ENCODE data around the gene ZNF844. TPM values are rescaled to one million over a fixed set of nuclear protein-coding genes. Genes with fewer than 3 reads are reported as not detected.

ZNF844 gene
- 1 to 10 TPM; 1.7 to 2.4 TPM for total RNA-seq

DNA sequence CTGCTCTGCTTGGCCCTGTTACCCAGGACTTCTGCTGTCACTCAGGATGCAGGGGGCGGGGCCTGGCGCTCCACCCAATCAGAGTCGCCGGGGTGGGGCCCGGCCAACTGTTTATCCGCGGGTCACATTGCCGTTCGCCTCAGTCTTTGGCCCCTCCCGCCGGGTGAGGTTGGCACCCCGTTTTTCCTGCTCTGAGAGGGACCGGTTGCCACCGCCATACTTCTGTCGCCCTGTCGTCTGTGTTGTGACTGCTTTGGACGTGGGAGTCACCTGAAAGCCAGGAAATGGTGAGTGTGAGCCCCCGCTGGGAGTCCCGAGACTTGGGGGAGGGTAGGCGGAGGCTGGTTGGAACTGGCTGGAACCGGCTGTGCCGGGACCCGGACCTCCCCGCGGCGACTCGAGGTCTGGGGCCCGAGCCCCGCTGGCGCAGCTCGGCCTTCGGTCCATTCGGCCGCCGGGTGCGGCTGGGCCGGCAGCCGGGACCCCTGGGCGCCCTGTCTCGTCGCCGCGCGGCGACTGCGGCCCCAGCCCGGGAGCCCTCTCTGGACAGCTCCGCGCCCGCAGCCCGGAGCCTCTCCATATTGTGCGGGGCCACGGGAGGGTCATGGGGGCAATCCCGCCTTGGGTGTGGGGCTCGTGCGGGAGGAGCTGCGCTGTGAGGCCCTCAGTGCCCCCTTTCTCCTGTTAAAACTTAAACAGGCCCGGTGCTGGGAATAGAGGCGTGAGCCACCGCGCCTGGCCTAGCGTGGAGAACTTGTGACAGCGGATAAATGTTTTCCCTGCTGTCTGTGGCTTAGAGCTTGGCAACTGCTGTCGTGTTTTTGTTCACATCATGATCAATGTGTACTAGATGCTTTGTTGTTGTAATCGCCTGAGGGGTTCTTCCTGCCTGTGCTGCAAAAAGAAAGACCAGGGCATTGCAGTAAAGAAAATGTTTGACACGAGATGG lies at the start of gene ZNF844:
Gene ZNF844, plus strand, starts transcription at position 142 of the 949 bp plus-strand sequence. Its CDS starts 143 bp downstream, at position 285.
- Mint-ChIP-seq H3K4me3 (peak within 1 kb of the TSS; percentile 79), H3K4me1 (ENCODE audit: low read depth) (peaks cover 3% of the 10 kb centered on the region), H3K27me3 (ENCODE audit: low read depth) (no peaks in the 10 kb centered on the region), H3K36me3 (ENCODE audit: low read depth) (peaks cover 11% of the 10 kb centered on the region), H3K9me3 (ENCODE audit: insufficient read depth) (no peaks in the 10 kb centered on the region), H3K27ac (peak within 1 kb of the TSS; percentile 82)
- CTCF ChIA-PET = interaction anchor here (1.2 kb wide), 1 partner anchor 12 kb away, joined by 4 read pairs; the partner anchor contains the start of gene ZNF878
- POLR2A ChIA-PET = no interaction called here
- ATAC-seq = peak; percentile 79
- DNase-seq = peak; percentile 78

DNA sequence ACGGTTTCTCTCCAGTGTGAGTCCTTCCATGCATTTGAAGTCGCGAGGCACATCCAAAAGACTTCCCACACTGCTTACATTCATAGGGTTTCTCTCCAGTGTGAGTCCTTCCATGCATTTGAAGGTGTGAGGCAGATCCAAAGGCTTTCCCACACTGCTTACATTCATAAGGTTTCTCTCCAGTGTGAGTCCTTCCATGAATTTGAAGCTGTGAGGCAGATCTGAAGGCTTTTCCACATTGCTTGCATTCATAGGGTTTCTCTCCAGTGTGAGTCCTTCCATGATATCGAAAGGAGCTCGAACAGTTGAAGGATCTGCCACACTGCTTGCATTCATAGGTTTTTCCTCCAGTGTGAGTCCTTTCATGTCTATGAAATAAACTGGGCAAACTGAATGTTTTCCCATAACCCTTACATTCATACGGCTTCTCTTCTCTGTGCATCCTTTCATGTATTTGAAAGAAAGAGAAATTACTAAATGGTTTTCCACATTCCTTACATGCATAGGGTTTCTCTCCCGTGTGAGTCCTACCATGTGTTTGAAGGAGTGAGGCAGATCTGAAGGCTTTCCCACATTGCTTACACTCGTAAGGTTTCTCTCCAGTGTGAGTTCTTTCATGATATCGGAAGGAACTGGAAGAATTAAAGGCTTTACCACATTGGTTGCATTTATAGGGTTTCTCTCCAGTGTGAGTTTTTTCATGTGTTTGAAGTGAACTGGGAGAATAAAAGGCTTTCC lies 49.3 kb upstream of the ZNF844 start:
- ATAC-seq (no peak), DNase-seq (no peak)
- peaks cover 49% of the 10 kb centered on the region for H3K9me3 Mint-ChIP-seq (ENCODE audit: insufficient read depth)
- no peak overlapping the region for H3K27ac Mint-ChIP-seq
- no peaks in the 10 kb centered on the region for H3K4me1 Mint-ChIP-seq (ENCODE audit: low read depth)
- ChIA-PET CTCF (no interaction called here), POLR2A (interaction anchor here (0.6 kb wide), 1 partner anchor 65 kb away, joined by 3 read pairs; no protein-coding TSS in a partner anchor)
- no peaks in the 10 kb centered on the region for H3K27me3 Mint-ChIP-seq (ENCODE audit: low read depth)
- H3K36me3 Mint-ChIP-seq (ENCODE audit: low read depth) = peaks cover 68% of the 10 kb centered on the region
- H3K4me3 Mint-ChIP-seq = no peak overlapping the region

DNA sequence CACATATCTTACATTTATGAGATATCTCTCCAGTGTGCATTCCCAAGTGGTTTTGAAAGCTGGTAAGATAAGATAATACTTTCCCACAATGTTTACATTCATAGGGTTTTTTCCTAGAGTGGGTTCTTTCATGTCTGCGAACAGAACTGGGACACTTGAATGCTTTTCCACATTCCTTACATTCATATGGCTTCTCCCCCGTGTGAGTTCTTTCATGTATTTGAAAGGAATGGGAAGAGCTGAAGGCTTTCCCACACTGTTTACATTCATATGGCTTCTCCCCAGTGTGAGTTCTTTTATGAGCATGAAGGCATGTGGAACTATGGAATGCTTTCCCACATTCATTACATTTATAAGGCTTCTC lies 48.8 kb upstream of the ZNF844 start:
- ATAC-seq = no peak
- H3K27me3 Mint-ChIP-seq (ENCODE audit: low read depth) = no peaks in the 10 kb centered on the region
- H3K27ac Mint-ChIP-seq = no peak overlapping the region
- ChIA-PET CTCF (no interaction called here), POLR2A (interaction anchor here (0.6 kb wide), 1 partner anchor 64 kb away, joined by 3 read pairs; no protein-coding TSS in a partner anchor)
- H3K4me1 Mint-ChIP-seq (ENCODE audit: low read depth) = no peaks in the 10 kb centered on the region
- peaks cover 49% of the 10 kb centered on the region for H3K9me3 Mint-ChIP-seq (ENCODE audit: insufficient read depth)
- DNase-seq = no peak
- peaks cover 65% of the 10 kb centered on the region for H3K36me3 Mint-ChIP-seq (ENCODE audit: low read depth)
- H3K4me3 Mint-ChIP-seq = no peak overlapping the region

DNA sequence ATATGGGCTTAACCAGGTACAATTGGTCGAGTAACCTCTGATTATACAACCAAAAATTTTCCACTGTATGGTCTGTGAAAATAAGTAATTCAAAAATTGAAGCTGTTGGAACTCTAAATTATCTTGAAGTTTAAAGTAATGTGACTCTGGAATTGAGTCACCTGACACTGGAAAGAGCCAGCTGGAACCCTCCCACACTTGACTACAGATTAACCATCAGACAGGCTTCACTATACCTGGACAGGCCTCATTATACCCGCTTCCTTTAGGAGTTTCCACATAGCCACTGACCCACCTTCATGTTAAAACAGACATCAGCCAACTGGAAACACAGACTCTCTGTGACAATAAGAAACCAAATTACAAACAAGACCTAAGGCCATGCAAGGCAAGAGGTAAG lies 30.3 kb upstream of the ZNF844 start:
- DNase-seq = no peak
- H3K36me3 Mint-ChIP-seq (ENCODE audit: low read depth) = peaks cover 15% of the 10 kb centered on the region
- H3K9me3 Mint-ChIP-seq (ENCODE audit: insufficient read depth) = peaks cover 4% of the 10 kb centered on the region
- ChIA-PET POLR2A (interaction anchor here (1.6 kb wide), 1 partner anchor 46 kb away, joined by 4 read pairs; no protein-coding TSS in a partner anchor), CTCF (interaction anchor here (1.2 to 1.8 kb wide), 3 partner anchors 25 to 71 kb away, joined by 3 to 5 read pairs (median 4); no protein-coding TSS in a partner anchor)
- H3K27me3 Mint-ChIP-seq (ENCODE audit: low read depth) = no peaks in the 10 kb centered on the region
- ATAC-seq = no peak
- no peak overlapping the region for H3K4me3 Mint-ChIP-seq
- H3K27ac Mint-ChIP-seq = no peak overlapping the region
- H3K4me1 Mint-ChIP-seq (ENCODE audit: low read depth) = peaks cover 9% of the 10 kb centered on the region

DNA sequence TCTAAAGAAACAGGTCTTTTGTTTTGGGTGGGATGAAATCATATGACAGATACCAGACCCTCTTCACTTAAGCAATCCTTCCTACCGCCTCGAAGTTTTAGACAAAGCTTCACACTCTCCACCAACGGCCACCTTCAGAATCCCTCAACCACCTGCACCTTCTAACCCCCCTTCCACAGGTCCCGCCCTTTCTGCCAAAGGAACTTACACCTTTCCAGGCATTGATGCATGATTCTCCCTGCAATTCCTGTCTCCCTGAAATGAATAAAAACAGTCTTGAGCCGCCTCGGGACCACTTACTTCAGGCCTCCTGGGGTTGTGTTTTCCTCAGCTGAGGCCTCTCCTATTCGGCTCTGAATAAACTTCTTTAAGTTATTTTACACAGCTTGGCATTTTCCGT lies 29.9 kb upstream of the ZNF844 start:
- Mint-ChIP-seq H3K27ac (no peak overlapping the region), H3K36me3 (ENCODE audit: low read depth) (peaks cover 15% of the 10 kb centered on the region), H3K9me3 (ENCODE audit: insufficient read depth) (peaks cover 4% of the 10 kb centered on the region), H3K4me1 (ENCODE audit: low read depth) (peaks cover 9% of the 10 kb centered on the region), H3K4me3 (no peak overlapping the region), H3K27me3 (ENCODE audit: low read depth) (no peaks in the 10 kb centered on the region)
- ChIA-PET POLR2A (interaction anchor here (1.0 to 1.6 kb wide), 2 partner anchors 46 to 69 kb away, joined by 3 to 4 read pairs; no protein-coding TSS in a partner anchor), CTCF (interaction anchor here (1.2 to 1.8 kb wide), 5 partner anchors 25 to 110 kb away, joined by 3 to 7 read pairs (median 4); partner anchors contain the start of gene ZNF700)
- DNase-seq = no peak
- ATAC-seq = no peak

DNA sequence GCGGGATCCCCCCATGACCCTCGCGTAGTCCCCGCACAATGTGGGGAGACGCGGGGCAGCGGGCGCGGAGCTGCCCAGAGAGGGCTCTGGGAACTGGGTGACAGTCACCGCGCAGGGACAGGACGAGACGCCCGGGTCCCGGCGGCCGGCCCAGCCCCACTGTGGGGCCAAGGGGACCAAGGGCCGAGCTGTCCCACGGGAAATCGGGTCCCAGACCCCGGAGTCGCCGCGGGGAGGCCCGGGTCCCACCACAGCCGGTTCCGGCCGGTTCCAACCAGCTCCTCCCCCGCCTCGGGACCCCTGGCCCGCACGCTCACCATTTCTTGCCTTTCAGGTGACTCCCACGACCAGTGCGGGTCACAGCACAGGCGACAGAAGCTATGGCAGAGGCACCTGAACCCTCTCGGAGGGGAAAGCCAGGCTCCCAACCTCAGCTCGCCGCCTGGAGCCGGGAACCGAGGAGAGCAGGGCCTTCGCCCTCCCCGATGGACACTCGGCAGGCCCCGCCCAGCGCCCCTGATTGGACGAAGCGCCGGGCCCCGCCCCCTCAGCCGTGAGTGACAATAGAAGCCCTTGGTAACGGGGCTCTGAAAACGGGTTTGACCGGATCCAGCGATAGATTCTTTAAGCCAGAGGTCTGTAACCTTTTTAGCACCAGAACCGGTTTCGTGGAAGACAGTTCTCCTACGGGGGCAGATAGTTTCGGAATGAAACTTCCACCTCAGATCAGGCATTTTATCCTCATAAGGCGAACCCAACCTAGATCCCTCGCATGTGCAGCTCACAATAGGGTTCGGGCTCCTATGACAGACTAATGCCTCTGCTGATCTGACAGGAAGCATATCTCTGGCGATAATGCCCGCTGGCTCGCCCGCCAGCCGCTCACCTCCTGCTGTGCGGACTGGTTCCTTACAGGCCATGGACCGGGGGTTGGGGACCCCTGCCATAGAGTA lies 29.0 kb upstream of the ZNF844 start, which contains the start of gene ZNF433:
Gene ZNF433, minus strand, starts transcription at position 460 of the 953 bp plus-strand sequence. Its CDS starts 140 bp downstream, at position 320.
- ChIA-PET CTCF (interaction anchor here (0.8 to 1.8 kb wide), 7 partner anchors 24 to 238 kb away, joined by 3 to 7 read pairs (median 3); partner anchors contain the start of genes ZNF20, ZNF491 and ZNF700), POLR2A (interaction anchor here (1.0 to 1.6 kb wide), 4 partner anchors 47 to 111 kb away, joined by 3 to 4 read pairs (median 3); no protein-coding TSS in a partner anchor)
- Mint-ChIP-seq H3K27me3 (ENCODE audit: low read depth) (no peaks in the 10 kb centered on the region), H3K27ac (peak within 1 kb of the TSS; percentile 74), H3K9me3 (ENCODE audit: insufficient read depth) (peaks cover 4% of the 10 kb centered on the region), H3K4me1 (ENCODE audit: low read depth) (peaks cover 9% of the 10 kb centered on the region), H3K36me3 (ENCODE audit: low read depth) (peaks cover 15% of the 10 kb centered on the region), H3K4me3 (peak within 1 kb of the TSS; percentile 79)
- peak; percentile 95 for ATAC-seq
- DNase-seq = peak; percentile 78

DNA sequence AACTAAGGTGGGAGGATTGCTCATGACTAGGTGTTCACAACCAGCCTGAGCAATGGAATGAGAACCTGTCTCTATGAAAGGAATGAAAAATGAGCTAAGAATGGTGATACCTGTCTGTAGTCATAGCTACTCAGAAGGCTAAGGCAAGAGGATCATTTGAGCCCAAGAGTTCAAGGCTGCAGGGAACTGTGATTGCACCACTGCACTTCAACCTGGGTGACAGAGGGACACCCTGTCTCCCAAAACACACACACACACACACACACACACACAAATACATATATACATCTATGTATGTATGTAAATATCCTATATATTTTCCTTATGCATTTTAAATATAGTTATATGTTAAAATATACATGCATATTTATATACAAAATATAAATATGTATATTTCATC lies 21.6 kb upstream of the ZNF844 start:
- no peak for ATAC-seq
- DNase-seq = no peak
- Mint-ChIP-seq H3K36me3 (ENCODE audit: low read depth) (peaks cover 45% of the 10 kb centered on the region), H3K27me3 (ENCODE audit: low read depth) (no peaks in the 10 kb centered on the region), H3K27ac (no peak overlapping the region), H3K4me1 (ENCODE audit: low read depth) (no peaks in the 10 kb centered on the region), H3K9me3 (ENCODE audit: insufficient read depth) (peaks cover 43% of the 10 kb centered on the region), H3K4me3 (no peak overlapping the region)
- POLR2A ChIA-PET = no interaction called here
- CTCF ChIA-PET = interaction anchor here (1.4 kb wide), 1 partner anchor 79 kb away, joined by 3 read pairs; no protein-coding TSS in a partner anchor

DNA sequence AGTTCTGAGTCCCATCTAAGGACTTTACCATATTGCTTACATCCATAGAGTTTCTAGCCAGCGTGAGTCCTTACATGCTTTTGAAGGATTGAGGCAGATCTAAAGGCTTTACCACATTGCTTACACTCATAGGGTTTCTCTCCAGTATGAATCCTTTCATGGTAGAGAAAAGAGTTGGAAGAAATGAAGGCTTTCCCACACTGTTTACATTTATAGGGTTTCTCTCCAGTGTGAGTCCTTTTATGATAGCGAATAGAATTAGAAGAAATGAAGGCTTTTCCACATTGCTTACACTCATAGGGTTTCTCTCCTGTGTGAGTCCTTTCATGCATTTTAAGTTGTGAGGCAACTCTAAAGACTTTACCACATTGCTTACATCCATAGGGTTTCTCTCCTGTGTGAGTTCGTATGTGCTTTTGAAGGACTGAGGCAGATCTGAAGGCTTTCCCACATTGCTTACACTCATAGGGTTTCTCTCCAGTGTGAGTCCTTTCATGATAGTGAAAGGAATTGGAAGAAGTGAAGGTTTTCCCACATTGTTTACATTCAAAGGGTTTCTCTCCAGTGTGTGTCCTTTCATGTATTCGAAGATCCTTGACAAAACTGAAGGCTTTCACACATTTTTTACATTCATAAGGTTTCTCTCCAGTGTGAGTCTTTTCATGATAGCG lies 20.6 kb upstream of the ZNF844 start:
- ChIA-PET CTCF (no interaction called here), POLR2A (no interaction called here)
- peaks cover 44% of the 10 kb centered on the region for H3K36me3 Mint-ChIP-seq (ENCODE audit: low read depth)
- ATAC-seq (no peak), DNase-seq (no peak)
- H3K4me3 Mint-ChIP-seq = no peak overlapping the region
- no peaks in the 10 kb centered on the region for H3K27me3 Mint-ChIP-seq (ENCODE audit: low read depth)
- no peak overlapping the region for H3K27ac Mint-ChIP-seq
- no peaks in the 10 kb centered on the region for H3K4me1 Mint-ChIP-seq (ENCODE audit: low read depth)
- H3K9me3 Mint-ChIP-seq (ENCODE audit: insufficient read depth) = peaks cover 44% of the 10 kb centered on the region

DNA sequence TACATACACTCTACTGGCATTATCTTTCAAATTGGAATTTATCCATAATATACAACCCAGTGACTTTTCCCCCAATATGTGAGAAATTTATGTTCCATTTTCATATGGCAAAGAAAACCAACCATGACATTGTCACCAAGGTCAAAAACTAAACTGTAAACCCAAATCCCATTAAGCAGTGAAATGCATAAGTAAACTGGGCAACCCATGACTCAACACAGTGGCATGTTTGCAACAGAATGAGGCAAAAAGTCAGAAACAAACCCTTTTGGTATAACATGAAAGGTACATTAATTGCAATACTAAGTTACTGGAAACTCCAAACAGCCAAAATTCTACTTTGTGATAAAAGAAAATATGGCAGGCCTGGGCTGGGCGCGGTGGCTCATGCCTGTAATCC lies 16.7 kb upstream of the ZNF844 start:
- Mint-ChIP-seq H3K27ac (no peak overlapping the region), H3K27me3 (ENCODE audit: low read depth) (no peaks in the 10 kb centered on the region), H3K36me3 (ENCODE audit: low read depth) (peaks cover 47% of the 10 kb centered on the region), H3K4me3 (no peak overlapping the region), H3K9me3 (ENCODE audit: insufficient read depth) (peaks cover 44% of the 10 kb centered on the region), H3K4me1 (ENCODE audit: low read depth) (peaks cover 8% of the 10 kb centered on the region)
- DNase-seq (no peak), ATAC-seq (no peak)
- ChIA-PET CTCF (no interaction called here), POLR2A (no interaction called here)

DNA sequence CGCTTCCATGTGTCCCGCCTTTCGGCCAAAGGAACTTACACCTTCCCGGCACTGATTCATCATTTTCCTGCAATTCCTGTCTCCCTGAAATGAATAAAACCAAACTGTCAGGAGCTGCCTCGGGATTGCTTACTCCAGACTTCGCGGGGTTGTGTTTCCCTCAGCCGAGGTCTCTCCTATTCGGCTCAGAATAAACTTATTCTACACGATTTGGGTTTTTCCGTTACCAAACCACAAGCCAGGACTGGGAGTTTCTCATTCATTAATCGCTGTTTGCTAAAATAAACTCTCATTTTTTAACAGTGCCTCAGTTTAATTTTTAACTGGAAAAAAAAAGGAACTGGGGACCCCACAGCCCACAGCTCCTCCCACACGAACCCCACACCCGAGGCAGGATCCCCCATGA lies 12.4 kb upstream of the ZNF844 start:
- ATAC-seq (no peak), DNase-seq (peak; percentile 23)
- peaks cover 11% of the 10 kb centered on the region for H3K27me3 Mint-ChIP-seq (ENCODE audit: low read depth)
- peak overlapping the region; percentile 16 for H3K27ac Mint-ChIP-seq
- H3K36me3 Mint-ChIP-seq (ENCODE audit: low read depth) = peaks cover 16% of the 10 kb centered on the region
- peaks cover 19% of the 10 kb centered on the region for H3K9me3 Mint-ChIP-seq (ENCODE audit: insufficient read depth)
- peak overlapping the region; percentile 75 for H3K4me3 Mint-ChIP-seq
- peaks cover 14% of the 10 kb centered on the region for H3K4me1 Mint-ChIP-seq (ENCODE audit: low read depth)
- POLR2A ChIA-PET = interaction anchor here (0.6 to 1.3 kb wide), 3 partner anchors 64 to 311 kb away, joined by 3 to 4 read pairs (median 4); no protein-coding TSS in a partner anchor
- CTCF ChIA-PET = interaction anchor here (0.6 to 2.4 kb wide), 9 partner anchors 8 to 724 kb away, joined by 3 to 9 read pairs (median 4); partner anchors contain the start of gene ZNF491

Measured in activated CD8-positive, alpha-beta T cell treated with anti-CD3 and anti-CD28 coated beads, Interleukin-2, amount 10 ng/mL, durations not matched to agents 7 days and 5 days (primary cell).